HG03432 (cell line): ENCODE data around the gene IGLL5.

ENCODE experiments used
- ATAC-seq: cut with Tn5 transposase; IDR thresholded peaks from one replicate; pipeline ENCODE4 v1.9.1; 2021; ENCODE audit warnings: mild to moderate bottlenecking, moderate library complexity; ENCODE audit not compliant: unreplicated experiment

The IGLL5 gene

DNA sequence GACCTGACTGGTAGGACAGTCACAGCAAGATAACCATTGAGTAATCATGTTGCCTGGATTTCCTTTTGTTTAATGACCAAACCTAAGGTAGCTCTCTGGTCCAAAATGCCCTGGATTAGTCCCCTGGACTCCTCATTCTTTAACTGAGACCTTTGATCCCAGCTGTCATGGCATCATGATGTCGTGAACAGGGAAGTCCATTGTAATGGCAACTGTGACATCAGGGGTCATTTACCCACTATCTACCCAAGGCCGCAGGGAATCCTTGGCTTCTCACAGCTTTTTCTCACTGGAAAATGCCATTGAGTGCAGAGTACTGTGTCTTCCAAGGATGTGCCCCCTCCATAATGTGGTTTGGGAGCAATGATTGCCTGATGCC lies 29.1 kb upstream of the IGLL5 start:
- ATAC-seq, result no peak

GRCh38 chr22:22863001-22863400 lies 24.6 kb upstream of the IGLL5 start:
- ATAC-seq, result no peak

DNA sequence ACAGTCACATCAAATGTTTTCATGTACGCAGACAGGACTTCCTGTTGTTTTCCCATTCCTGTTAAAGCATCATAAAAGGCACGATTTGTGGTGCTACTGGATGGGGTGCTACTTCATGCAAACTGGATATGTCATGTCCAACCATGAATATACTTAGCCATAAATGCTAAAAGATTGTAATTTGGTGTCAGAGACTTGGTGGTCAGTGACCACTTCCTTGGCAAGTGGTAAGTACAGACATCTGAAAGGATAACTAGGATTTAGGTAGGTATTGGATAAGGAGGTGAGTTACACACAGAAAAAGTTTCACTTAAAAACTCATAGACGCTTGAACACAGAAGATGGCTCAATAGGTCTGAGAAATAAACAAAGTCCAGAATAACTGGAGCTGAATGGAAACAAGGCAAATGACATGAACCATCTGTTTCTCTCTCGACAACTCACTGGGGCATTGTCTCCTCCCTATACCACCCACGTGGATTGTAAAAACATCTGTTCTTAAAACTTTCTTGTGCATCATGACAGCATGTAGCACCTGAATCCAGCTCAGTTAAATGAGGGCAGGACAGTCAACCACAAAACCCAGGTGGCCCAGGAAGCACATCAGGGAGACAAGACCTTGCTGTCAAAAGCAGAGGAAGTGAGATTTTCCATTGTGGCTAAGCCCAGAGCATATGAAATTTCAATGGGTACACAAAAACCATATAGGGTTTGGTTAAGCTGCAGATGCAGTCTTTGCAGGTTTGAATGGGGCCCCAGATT lies 22.1 kb upstream of the IGLL5 start:
- ATAC-seq, result peak; percentile 78

- ATAC-seq, result no peak
Observed at GRCh38 chr22:22866381-22867111, 21.1 kb upstream of the IGLL5 start.

GRCh38 chr22:22867996-22868715 lies 19.5 kb upstream of the IGLL5 start:
- no peak for ATAC-seq

GRCh38 chr22:22870577-22871404 lies 16.8 kb upstream of the IGLL5 start:
- no peak for ATAC-seq

DNA sequence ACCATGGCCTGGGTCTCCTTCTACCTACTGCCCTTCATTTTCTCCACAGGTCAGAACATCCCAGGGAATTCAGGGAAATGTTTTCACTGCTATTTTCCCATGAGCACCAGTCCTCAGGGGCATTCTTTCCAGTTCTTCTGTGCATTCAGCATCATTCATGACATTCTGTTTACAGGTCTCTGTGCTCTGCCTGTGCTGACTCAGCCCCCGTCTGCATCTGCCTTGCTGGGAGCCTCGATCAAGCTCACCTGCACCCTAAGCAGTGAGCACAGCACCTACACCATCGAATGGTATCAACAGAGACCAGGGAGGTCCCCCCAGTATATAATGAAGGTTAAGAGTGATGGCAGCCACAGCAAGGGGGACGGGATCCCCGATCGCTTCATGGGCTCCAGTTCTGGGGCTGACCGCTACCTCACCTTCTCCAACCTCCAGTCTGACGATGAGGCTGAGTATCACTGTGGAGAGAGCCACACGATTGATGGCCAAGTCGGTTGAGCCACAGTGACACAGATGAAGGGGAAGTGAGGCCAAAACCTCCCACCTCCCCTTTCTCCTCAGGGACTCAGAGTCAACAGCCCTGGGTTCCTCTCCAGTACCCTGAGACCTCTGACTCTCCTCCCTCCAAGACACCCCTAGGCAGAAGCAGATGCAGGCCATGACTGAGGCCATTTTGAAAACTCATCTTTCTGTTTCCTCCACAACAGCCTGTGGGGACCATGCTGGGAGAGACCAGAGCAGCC lies 15.9 kb upstream of the IGLL5 start:
- ATAC-seq, result no peak

GRCh38 chr22:22872722-22873708 lies 14.6 kb upstream of the IGLL5 start:
- ATAC-seq, result no peak

- ATAC-seq, result no peak
Observed at GRCh38 chr22:22877523-22878210, 9.9 kb upstream of the IGLL5 start.

- no peak for ATAC-seq
Observed at GRCh38 chr22:22878211-22878570, 9.4 kb upstream of the IGLL5 start.

DNA sequence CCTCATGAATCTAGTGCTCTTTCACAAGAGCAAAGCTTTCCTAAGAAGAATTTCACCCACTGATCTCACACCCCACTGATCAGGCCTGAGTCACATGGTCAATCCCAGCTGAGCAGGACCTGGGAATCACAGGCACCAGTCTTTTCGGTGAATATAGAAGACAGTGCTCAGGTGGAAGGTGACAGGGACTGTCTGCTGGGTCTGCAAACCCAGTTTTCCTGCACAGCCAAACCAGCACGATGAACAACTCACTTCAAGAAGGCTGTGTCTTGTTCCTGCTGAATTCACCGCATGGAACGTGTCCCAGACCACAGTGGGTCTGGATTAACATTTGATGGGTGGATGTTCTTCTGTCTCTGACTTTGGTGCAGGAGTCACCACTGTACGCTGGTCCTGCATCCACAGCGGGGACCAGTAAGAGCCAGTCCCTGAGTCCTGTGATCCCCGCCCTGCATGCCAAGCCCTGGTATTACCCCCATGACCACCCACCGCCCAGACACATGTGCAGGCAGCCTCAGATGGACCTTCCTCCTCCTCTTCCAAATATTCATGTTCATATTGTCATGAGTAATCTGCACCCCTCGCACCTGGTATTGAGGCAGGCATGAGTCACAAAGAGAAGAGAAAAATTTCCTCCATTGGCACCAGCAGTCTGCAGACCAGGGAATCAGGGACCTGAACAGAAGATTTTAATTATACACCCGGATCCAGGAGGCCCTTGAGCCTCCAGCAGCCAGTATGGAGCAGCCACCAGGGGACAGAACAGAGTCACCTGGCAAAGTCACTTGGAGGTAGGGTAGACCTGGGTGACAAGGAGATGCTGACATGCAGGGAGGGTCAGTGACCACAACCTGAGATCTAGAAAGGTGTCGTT lies 8.6 kb upstream of the IGLL5 start:
- no peak for ATAC-seq

- no peak for ATAC-seq
Observed at GRCh38 chr22:22879675-22880155, 7.9 kb upstream of the IGLL5 start.

DNA sequence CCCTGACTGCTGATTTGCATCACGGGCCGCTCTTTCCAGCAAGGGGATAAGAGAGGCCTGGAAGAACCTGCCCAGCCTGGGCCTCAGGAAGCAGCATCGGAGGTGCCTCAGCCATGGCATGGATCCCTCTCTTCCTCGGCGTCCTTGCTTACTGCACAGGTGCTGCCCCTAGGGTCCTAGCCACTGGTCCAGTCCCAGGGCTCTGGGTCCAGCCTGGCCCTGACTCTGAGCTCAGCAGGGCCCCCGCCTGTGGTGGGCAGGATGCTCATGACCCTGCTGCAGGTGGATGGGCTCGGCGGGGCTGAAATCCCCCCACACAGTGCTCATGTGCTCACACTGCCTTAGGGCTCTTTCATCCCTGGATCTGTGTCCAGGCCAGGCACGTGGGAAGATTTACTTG lies 7.0 kb upstream of the IGLL5 start:
- ATAC-seq, result no peak

DNA sequence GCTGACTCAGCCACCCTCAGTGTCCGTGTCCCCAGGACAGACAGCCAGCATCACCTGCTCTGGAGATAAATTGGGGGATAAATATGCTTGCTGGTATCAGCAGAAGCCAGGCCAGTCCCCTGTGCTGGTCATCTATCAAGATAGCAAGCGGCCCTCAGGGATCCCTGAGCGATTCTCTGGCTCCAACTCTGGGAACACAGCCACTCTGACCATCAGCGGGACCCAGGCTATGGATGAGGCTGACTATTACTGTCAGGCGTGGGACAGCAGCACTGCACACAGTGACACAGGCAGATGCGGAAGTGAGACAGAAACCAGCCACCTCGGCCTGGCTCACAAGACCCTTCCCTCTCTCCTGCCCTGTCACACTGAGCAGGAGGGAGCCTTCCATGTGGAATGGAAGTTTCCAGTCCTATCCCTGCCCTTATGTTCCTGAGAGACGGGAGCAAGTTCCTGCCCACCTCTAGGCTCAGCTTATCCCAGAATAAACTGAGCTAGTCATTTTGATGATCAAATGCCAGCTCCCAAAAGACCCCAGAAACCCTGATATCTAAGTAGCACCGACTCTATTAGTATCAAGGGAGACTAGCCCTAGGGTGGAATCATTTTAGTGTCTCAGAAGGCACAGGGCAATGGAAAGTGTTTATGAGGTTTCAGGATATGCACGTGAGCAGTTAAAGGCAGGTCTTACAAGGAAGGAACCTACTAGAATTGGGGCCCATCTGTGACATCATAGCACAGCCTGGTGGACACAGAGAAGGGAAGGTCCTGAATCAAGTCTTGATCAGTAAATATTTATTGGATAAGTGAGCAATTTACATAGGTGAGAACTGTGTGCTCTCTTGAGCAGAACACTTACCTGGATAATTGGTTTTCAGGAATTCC lies 6.3 kb upstream of the IGLL5 start:
- ATAC-seq, result no peak

DNA sequence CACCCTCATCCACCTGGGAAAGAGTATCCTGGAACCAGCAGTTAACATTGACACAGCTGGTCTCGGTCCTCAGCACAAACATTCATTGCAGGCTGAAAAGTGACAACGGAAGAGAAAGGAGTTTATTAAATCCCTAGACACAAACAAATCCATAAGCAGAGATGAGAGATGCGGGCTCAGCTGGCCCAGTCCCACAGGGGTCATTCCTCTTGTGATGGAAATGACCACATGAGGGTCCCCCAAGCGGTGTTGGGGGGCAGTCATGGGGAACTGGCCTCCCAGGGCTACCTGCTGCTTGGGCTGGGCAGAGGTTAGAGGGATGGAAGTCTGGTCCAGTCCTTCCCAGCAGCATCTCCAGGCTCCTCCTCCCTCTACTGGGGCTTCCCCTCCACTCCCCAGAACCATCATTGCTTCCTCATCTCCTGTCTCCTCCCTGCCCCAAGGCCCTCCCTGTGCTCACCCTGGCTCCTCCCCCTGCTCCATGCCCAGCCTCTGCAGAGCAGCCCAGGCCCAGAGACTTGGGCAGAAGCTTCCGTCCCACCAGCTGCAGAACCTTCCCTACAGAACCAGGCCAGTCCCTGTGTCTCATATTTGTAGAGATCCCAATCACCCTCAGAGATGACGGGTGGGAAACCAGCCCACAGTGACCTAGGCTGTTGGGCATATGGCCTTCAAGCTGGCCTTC lies 5.4 kb upstream of the IGLL5 start:
- ATAC-seq, result no peak
